LNCaP clone FGC (cell line): ENCODE measurements around the gene LRRIQ3.
A peak's percentile ranks its signal among the peaks of the same experiment; 100 is the strongest.

ENCODE experiments used
- DNase-seq: peaks from one replicate; pipeline ENCODE4 v3.0.0-alpha.2; 2011; ENCODE audit warnings: low read depth
- H3K4me3 ChIP-seq: 2 replicates; pipeline ENCODE4 v1.5.1; 2011; ENCODE audit warnings: mild to moderate bottlenecking, low read depth, low read length, control low read depth
- TF ChIP-seq, protein P1 (sequence below): IDR thresholded peaks from 2 replicates; pipeline ENCODE4 v1.5.1; 2012; ENCODE audit warnings: mild to moderate bottlenecking; ENCODE audit not compliant: control insufficient read depth, insufficient read depth; ENCODE audit errors: extremely low read depth

Gene LRRIQ3, protein sequence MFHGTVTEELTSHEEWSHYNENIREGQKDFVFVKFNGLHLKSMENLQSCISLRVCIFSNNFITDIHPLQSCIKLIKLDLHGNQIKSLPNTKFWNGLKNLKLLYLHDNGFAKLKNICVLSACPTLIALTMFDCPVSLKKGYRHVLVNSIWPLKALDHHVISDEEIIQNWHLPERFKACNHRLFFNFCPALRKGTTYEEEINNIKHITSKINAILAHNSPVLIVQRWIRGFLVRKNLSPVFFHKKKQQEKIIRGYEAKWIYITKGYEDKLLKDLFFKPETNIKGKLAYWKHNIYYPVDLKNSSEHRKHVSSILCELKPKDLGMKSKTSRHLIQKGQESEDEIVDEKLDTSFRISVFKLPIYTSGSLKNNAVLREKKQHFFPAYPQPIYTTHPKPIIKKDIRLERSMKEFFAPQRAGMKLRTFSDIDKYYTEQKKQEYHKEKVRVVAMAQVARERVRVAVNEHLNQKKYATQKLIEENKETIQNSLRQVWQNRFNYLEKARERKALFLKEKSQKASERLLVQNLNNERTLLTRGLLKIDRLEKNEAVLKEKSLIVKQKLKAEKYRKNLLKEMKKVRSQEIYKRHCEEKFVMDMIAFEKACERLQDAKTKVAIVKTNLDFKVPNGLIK

DNA sequence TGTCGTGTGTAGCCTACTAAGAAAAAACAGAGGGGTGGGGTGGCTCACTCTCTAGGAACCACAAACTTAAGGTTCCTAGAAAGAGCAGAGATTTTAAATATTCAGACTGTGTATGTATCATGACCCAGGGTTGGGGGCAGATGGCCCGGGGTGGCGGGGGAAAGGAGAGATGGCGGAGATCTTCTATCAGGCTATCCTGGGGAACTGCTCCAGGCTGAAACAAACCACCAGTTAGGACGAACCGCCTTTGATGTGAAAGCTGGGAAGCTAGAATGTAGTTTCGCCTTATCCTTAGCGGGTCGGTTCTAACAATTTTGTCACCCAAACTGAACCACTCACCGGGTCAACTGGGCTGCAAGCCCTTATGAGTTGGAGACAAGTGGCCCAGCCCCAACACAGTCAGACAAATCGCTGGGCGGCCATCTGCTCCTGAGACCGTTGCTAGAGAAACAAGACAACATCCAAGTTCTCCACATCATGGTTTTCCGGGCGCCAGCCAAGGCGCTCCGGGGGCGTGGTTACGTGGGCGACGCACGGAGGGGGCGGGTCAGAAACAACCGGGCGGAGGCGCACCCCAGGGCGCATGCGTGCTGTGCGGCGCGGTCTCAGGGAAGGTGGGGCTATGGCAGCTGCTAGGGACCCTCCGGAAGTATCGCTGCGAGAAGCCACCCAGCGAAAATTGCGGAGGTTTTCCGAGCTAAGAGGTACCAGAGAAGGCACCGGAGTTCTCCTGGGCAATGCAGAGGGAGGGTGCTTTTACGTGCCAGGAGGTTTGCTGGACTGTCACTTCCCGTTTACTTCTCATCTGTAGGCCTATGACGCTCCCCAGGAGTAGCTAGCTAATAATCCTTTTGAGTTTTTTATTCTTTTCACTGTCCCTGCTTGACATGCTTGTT lies at the start of gene LRRIQ3, which contains the start of gene FPGT:
TSS of gene LRRIQ3 (minus strand) at position 520 of the 896 bp plus-strand sequence. CDS start 14,492 bp downstream, outside the sequence.
TSS of gene FPGT (plus strand) at position 586 of the 896 bp plus-strand sequence. CDS start at position 623, 37 bp downstream.
- H3K4me3 ChIP-seq = peak within 1 kb of the TSS; percentile 75
- peak; percentile 68 for DNase-seq
- TF ChIP-seq, protein P1, sequence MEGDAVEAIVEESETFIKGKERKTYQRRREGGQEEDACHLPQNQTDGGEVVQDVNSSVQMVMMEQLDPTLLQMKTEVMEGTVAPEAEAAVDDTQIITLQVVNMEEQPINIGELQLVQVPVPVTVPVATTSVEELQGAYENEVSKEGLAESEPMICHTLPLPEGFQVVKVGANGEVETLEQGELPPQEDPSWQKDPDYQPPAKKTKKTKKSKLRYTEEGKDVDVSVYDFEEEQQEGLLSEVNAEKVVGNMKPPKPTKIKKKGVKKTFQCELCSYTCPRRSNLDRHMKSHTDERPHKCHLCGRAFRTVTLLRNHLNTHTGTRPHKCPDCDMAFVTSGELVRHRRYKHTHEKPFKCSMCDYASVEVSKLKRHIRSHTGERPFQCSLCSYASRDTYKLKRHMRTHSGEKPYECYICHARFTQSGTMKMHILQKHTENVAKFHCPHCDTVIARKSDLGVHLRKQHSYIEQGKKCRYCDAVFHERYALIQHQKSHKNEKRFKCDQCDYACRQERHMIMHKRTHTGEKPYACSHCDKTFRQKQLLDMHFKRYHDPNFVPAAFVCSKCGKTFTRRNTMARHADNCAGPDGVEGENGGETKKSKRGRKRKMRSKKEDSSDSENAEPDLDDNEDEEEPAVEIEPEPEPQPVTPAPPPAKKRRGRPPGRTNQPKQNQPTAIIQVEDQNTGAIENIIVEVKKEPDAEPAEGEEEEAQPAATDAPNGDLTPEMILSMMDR = no peak

DNA sequence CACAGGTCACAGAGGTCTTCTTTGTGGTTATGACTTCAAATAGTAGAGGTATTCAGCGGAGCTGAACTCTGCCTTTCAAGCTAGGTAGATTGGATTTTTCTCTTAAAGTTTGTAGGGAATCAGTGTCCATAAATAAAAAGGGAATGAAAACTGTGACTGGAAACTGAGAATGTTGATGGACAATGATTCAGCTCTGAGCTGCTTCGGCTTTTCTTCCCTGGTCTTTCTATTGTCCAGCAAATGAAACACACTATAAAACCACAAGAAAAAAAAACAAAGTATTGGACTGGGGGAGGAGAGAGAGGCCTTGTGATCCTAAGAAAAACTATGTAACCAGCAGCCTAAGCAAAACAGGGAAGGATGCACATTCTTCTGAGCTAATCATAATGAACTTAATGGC lies 48.3 kb upstream of the LRRIQ3 start:
- H3K4me3 ChIP-seq = no peak overlapping the region
- TF ChIP-seq, protein P1 = no peak
- DNase-seq = no peak

DNA sequence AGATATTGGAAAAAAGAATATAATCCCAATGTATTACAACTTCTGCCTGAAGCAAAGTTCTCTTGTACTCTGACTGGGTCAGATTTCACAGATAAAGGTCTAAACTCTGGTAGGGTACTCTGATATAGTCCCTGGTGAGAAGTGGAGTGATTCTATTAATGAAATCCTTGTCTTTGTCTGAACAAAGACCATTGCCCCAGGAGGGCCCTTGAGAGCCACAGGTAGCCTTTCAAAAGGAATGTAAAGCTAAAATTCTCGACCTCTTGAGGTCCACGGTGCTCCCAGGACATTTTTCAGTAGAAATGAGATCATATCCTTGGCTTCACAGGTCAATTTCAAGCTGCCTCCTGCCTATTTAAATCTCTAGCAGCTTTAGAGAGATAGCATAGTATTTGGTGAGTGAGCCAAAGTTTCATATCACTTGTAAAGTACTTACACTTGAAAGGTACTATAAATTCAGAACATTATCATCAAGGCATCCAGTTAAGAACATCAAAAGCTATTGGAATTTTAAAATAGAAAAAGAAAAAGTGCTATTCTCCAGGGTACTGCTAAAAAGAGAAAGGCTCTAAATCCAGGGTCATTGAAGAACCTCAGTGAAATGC lies 47.3 kb upstream of the LRRIQ3 start:
- no peak for DNase-seq
- no peak overlapping the region for H3K4me3 ChIP-seq
- TF ChIP-seq, protein P1 = no peak

DNA sequence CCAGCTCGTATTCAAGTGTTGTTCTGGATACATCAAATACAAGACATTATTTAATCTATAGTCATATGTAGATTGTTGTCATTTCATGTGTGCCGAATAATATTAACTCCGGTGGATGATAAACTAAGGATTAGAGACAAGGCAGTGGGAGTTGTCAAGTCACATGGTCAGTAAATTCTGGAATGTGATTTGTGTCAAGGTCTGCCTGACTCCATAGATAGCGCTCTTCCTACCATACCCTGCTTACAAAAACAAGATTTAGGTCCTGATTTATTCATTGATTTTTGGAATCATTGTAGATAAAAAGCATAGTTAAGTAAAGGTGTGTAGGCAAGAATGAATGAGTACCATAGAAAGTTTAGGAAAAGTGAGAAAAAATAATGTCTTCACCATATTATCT lies 39.8 kb upstream of the LRRIQ3 start:
- H3K4me3 ChIP-seq = no peak overlapping the region
- no peak for DNase-seq
- TF ChIP-seq, protein P1 = no peak

DNA sequence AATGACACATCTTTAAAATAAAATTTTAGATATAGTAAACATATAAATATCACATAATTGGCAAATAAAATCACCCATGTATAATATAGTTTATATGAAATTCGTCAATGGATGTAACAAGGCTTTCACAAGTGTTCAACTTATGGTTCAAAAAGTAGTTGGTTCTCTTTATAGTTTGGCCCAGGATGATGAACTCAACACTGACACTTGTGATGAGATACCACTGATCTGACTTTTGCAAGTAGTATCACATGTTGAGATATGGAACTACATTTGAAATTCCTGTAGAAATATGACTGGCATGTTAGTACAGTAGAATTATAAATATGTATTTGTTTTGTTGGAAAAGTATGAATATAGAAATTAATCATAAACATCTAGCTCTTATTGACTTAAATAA lies 39.1 kb upstream of the LRRIQ3 start:
- no peak for DNase-seq
- TF ChIP-seq, protein P1 = no peak
- no peak overlapping the region for H3K4me3 ChIP-seq

DNA sequence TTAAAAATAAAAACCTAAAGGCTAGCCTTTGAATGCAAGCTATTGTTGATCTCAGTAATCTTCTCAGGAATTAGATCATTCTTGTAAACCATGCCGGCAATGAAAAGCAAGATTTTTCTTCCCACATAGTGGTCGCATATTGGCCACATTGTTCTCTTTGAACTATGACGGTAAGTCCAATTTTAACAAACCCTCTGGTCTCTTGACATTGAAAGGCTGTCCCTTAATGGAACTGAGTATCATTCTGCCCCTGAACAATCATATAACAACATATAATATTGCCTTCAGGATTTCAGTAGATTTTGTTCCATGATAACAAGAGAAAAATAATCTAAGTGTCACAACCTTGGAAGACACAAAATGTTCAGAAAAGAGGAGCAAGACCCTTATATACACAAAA lies 38.5 kb upstream of the LRRIQ3 start:
- no peak for DNase-seq
- no peak overlapping the region for H3K4me3 ChIP-seq
- TF ChIP-seq, protein P1 = no peak
